HEK293 (cell line): ENCODE measurements around the gene C1QTNF2.

Source experiments
- CTCF ChIA-PET: fragments of 350-600 bp; formaldehyde crosslinking; extraction: SDS; loops from one replicate; lab custom pipeline; 2021; ENCODE audit warnings: antibody characterized with exemption; lab: Yijun Ruan, JAX
- POLR2A ChIA-PET: fragments of 300-600 bp; formaldehyde crosslinking; extraction: SDS; loops from one replicate; lab custom pipeline; 2020; ENCODE audit warnings: antibody characterized with exemption, inconsistent platforms; lab: Yijun Ruan, JAX
- H3K27ac ChIP-seq: fragments of 200-500 bp; sonication (Bioruptor generic); 2 replicates; pipeline ENCODE4 v1.5.1; 2014; ENCODE audit warnings: low read depth, low read length, control low read depth, inconsistent platforms; ENCODE audit errors: extremely low read depth
- H3K36me3 ChIP-seq, 2 experiments: fragments of 200-500 bp in 1 of 2; sonication (Bioruptor generic) in 1 of 2; 1 replicate in 1 of 2; 2 replicates in 1 of 2; pipeline ENCODE4 v1.5.1; 2014 to 2017; ENCODE audit warnings: inconsistent platforms in 2 of 2, low read length in 2 of 2; ENCODE audit not compliant: control insufficient read depth in 2 of 2, insufficient read depth in 1 of 2
- H3K4me1 ChIP-seq: fragments of 200-500 bp; sonication (Bioruptor generic); 2 replicates; pipeline ENCODE4 v1.5.1; 2014; ENCODE audit warnings: mild to moderate bottlenecking, low read length, inconsistent platforms; ENCODE audit not compliant: control insufficient read depth, insufficient read depth
- H3K4me3 ChIP-seq: 2 replicates; pipeline ENCODE4 v1.5.1; 2011; ENCODE audit warnings: low read depth, mild to moderate bottlenecking, control low read depth, low read length, moderate library complexity
- H3K9me3 ChIP-seq: fragments of 200-500 bp; sonication (Bioruptor generic); 2 replicates; pipeline ENCODE4 v1.5.1; 2014; ENCODE audit warnings: low read depth, low read length, inconsistent platforms; ENCODE audit not compliant: control insufficient read depth, insufficient read depth
- FEZF1 ChIP-seq: fragments of 450-650 bp; formaldehyde crosslinking; IDR thresholded peaks from 2 replicates; pipeline ENCODE4 v1.5.1; 2016; ENCODE audit warnings: missing biosample characterization, missing genetic modification characterization
- GFI1B ChIP-seq: fragments of 450-650 bp; formaldehyde crosslinking; IDR thresholded peaks from 2 replicates; pipeline ENCODE4 v1.5.1; 2016; ENCODE audit warnings: missing biosample characterization, missing genetic modification characterization
- GLI2 ChIP-seq: fragments of 450-650 bp; formaldehyde crosslinking; IDR thresholded peaks from 2 replicates; pipeline ENCODE4; 2017; ENCODE audit warnings: missing biosample characterization, missing genetic modification characterization, low read depth, borderline replicate concordance
- KLF10 ChIP-seq: fragments of 450-650 bp; IDR thresholded peaks from 2 replicates; pipeline ENCODE4 v1.5.1; 2018; ENCODE audit warnings: missing biosample characterization, mild to moderate bottlenecking, missing genetic modification characterization
- KLF7 ChIP-seq: fragments of 450-650 bp; formaldehyde crosslinking; IDR thresholded peaks from 2 replicates; pipeline ENCODE4 v1.5.1; 2016; ENCODE audit warnings: missing biosample characterization, missing genetic modification characterization, borderline replicate concordance
- KLF8 ChIP-seq: fragments of 450-650 bp; formaldehyde crosslinking; IDR thresholded peaks from 2 replicates; pipeline ENCODE4 v1.5.1; 2016; ENCODE audit warnings: missing biosample characterization, missing genetic modification characterization
- KLF9 ChIP-seq: fragments of 450-650 bp; formaldehyde crosslinking; IDR thresholded peaks from 2 replicates; pipeline ENCODE4 v1.5.1; 2016; ENCODE audit warnings: missing biosample characterization, missing genetic modification characterization, low read depth
- PRDM6 ChIP-seq: fragments of 450-650 bp; formaldehyde crosslinking; IDR thresholded peaks from 2 replicates; pipeline ENCODE4 v1.5.1; 2017; ENCODE audit warnings: missing biosample characterization, missing genetic modification characterization
- SCRT2 ChIP-seq: fragments of 450-650 bp; formaldehyde crosslinking; IDR thresholded peaks from 2 replicates; pipeline ENCODE4 v1.5.1; 2016; ENCODE audit warnings: missing biosample characterization, missing genetic modification characterization
- SP2 ChIP-seq: fragments of 450-650 bp; formaldehyde crosslinking; IDR thresholded peaks from 2 replicates; pipeline ENCODE4 v1.5.1; 2016; ENCODE audit warnings: missing biosample characterization, missing genetic modification characterization
- SP3 ChIP-seq: fragments of 450-650 bp; formaldehyde crosslinking; IDR thresholded peaks from 2 replicates; pipeline ENCODE4 v1.5.1; 2016; ENCODE audit warnings: missing biosample characterization, missing genetic modification characterization
- ZBTB20 ChIP-seq: fragments of 450-650 bp; formaldehyde crosslinking; IDR thresholded peaks from 2 replicates; pipeline ENCODE4 v1.5.1; 2016; ENCODE audit warnings: missing biosample characterization, missing genetic modification characterization
- ZBTB48 ChIP-seq: fragments of 450-650 bp; formaldehyde crosslinking; IDR thresholded peaks from 2 replicates; pipeline ENCODE4 v1.5.1; 2016; ENCODE audit warnings: missing biosample characterization, missing genetic modification characterization
- ZNF121 ChIP-seq: fragments of 450-650 bp; formaldehyde crosslinking; IDR thresholded peaks from 2 replicates; pipeline ENCODE4 v1.5.1; 2016; ENCODE audit warnings: missing biosample characterization, missing genetic modification characterization
- ZNF18 ChIP-seq: fragments of 450-650 bp; formaldehyde crosslinking; IDR thresholded peaks from 2 replicates; pipeline ENCODE4 v1.5.1; 2016; ENCODE audit warnings: missing biosample characterization, missing genetic modification characterization
- ZNF350 ChIP-seq: fragments of 450-650 bp; formaldehyde crosslinking; IDR thresholded peaks from 2 replicates; pipeline ENCODE4 v1.5.0; 2017; ENCODE audit warnings: missing biosample characterization, mild to moderate bottlenecking, missing genetic modification characterization
- ZNF37A ChIP-seq: fragments of 450-650 bp; IDR thresholded peaks from 2 replicates; pipeline ENCODE4 v1.5.1; 2018; ENCODE audit warnings: missing biosample characterization, missing genetic modification characterization
- ZNF404 ChIP-seq: fragments of 450-650 bp; formaldehyde crosslinking; IDR thresholded peaks from 2 replicates; pipeline ENCODE4 v1.5.1; 2017; ENCODE audit warnings: missing biosample characterization, missing genetic modification characterization
- ZNF473 ChIP-seq: fragments of 450-650 bp; formaldehyde crosslinking; IDR thresholded peaks from 2 replicates; pipeline ENCODE4 v1.5.1; 2017; ENCODE audit warnings: missing biosample characterization, missing genetic modification characterization
- ZNF660 ChIP-seq: fragments of 450-650 bp; IDR thresholded peaks from 2 replicates; pipeline ENCODE4 v1.5.1; 2018; ENCODE audit warnings: missing biosample characterization, mild to moderate bottlenecking, missing genetic modification characterization
- ZNF830 ChIP-seq: fragments of 450-650 bp; IDR thresholded peaks from 2 replicates; pipeline ENCODE4 v1.5.0; 2018; ENCODE audit warnings: missing biosample characterization, missing genetic modification characterization, low read depth, mild to moderate bottlenecking, moderate library complexity
- ZSCAN23 ChIP-seq: fragments of 450-650 bp; formaldehyde crosslinking; IDR thresholded peaks from 2 replicates; pipeline ENCODE4 v1.5.1; 2016; ENCODE audit warnings: missing biosample characterization, missing genetic modification characterization
- TF ChIP-seq, protein P1 (sequence below): fragments of 450-650 bp; formaldehyde crosslinking; IDR thresholded peaks from 2 replicates; pipeline ENCODE4 v1.5.1; 2016; ENCODE audit warnings: missing biosample characterization, missing genetic modification characterization
- TF ChIP-seq, protein P2 (sequence below): fragments of 450-650 bp; formaldehyde crosslinking; IDR thresholded peaks from 2 replicates; pipeline ENCODE4 v1.5.1; 2016; ENCODE audit warnings: missing biosample characterization, missing genetic modification characterization
- TF ChIP-seq, protein P3 (sequence below): fragments of 450-650 bp; formaldehyde crosslinking; IDR thresholded peaks from 2 replicates; pipeline ENCODE4 v1.5.1; 2016; ENCODE audit warnings: missing biosample characterization, missing genetic modification characterization

Gene C1QTNF2

GRCh38 chr5:160375701-160376100, 5.3 kb upstream of the C1QTNF2 start:
- POLR2A ChIA-PET: no interaction called here
- H3K4me1 ChIP-seq: no peaks in the 10 kb centered on the region
- TF ChIP-seq, protein P1, sequence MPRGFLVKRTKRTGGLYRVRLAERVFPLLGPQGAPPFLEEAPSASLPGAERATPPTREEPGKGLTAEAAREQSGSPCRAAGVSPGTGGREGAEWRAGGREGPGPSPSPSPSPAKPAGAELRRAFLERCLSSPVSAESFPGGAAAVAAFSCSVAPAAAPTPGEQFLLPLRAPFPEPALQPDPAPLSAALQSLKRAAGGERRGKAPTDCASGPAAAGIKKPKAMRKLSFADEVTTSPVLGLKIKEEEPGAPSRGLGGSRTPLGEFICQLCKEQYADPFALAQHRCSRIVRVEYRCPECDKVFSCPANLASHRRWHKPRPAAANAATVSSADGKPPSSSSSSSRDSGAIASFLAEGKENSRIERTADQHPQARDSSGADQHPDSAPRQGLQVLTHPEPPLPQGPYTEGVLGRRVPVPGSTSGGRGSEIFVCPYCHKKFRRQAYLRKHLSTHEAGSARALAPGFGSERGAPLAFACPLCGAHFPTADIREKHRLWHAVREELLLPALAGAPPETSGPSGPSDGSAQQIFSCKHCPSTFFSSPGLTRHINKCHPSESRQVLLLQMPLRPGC: no peak
- TF ChIP-seq GFI1B: no peak
- no peak for TF ChIP-seq SP3
- TF ChIP-seq ZBTB48 (tag by site-specific recombination): no peak
- no peak for TF ChIP-seq FEZF1 (tag by site-specific recombination)
- no peak for TF ChIP-seq ZNF660 (tag by site-specific recombination)
- TF ChIP-seq, protein P2, sequence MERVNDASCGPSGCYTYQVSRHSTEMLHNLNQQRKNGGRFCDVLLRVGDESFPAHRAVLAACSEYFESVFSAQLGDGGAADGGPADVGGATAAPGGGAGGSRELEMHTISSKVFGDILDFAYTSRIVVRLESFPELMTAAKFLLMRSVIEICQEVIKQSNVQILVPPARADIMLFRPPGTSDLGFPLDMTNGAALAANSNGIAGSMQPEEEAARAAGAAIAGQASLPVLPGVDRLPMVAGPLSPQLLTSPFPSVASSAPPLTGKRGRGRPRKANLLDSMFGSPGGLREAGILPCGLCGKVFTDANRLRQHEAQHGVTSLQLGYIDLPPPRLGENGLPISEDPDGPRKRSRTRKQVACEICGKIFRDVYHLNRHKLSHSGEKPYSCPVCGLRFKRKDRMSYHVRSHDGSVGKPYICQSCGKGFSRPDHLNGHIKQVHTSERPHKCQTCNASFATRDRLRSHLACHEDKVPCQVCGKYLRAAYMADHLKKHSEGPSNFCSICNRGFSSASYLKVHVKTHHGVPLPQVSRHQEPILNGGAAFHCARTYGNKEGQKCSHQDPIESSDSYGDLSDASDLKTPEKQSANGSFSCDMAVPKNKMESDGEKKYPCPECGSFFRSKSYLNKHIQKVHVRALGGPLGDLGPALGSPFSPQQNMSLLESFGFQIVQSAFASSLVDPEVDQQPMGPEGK (tag by site-specific recombination): no peak
- TF ChIP-seq ZNF18 (tag by site-specific recombination): no peak
- TF ChIP-seq KLF9 (tag by site-specific recombination): no peak
- TF ChIP-seq PRDM6: no peak
- TF ChIP-seq, all 188 proteins: peak for 0
- Histone ChIP-seq H3K27ac (no peak overlapping the region), H3K4me3 (no peak overlapping the region), H3K9me3 (no peaks in the 10 kb centered on the region), H3K36me3 (no peaks in the 10 kb centered on the region)
- CTCF ChIA-PET: interaction anchor here (0.9 to 1.5 kb wide), 3 partner anchors 13 to 30 kb away, joined by 3 read pairs; no protein-coding TSS in a partner anchor

DNA sequence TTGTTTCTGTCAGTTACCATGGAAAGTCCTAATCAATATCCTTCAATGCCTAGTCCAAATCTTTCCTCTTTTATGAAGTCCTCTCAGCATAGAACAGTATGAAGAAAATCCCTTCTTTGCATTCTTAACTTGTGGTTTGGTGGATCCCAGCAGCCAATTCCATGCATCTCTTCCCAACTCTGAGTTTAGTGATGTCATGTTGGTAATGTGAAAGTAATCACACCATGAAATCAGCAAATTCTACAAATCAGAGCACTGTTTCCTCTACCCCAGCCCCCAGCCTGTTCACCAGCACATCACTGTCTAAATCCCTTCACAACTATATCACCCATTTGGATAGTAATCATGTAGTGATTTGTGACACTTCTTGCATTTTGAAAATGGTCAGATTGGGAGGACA, 4.7 kb upstream of the C1QTNF2 start:
- Histone ChIP-seq H3K4me1 (no peaks in the 10 kb centered on the region), H3K9me3 (no peaks in the 10 kb centered on the region), H3K36me3 (no peaks in the 10 kb centered on the region), H3K27ac (no peak overlapping the region)
- CTCF ChIA-PET: no interaction called here
- TF ChIP-seq SP2 (tag by site-specific recombination) (no peak), GFI1B (no peak), KLF10 (tag by site-specific recombination) (no peak), ZNF121 (tag by site-specific recombination) (no peak), ZBTB20 (tag by site-specific recombination) (no peak), GLI2 (no peak), ZNF404 (no peak), ZNF37A (no peak), ZNF350 (tag by site-specific recombination) (no peak), KLF8 (tag by site-specific recombination) (no peak), ZSCAN23 (tag by site-specific recombination) (no peak), KLF7 (tag by site-specific recombination) (no peak), ZNF473 (no peak), SCRT2 (no peak), ZNF830 (tag by site-specific recombination) (no peak)
- TF ChIP-seq, protein P3, sequence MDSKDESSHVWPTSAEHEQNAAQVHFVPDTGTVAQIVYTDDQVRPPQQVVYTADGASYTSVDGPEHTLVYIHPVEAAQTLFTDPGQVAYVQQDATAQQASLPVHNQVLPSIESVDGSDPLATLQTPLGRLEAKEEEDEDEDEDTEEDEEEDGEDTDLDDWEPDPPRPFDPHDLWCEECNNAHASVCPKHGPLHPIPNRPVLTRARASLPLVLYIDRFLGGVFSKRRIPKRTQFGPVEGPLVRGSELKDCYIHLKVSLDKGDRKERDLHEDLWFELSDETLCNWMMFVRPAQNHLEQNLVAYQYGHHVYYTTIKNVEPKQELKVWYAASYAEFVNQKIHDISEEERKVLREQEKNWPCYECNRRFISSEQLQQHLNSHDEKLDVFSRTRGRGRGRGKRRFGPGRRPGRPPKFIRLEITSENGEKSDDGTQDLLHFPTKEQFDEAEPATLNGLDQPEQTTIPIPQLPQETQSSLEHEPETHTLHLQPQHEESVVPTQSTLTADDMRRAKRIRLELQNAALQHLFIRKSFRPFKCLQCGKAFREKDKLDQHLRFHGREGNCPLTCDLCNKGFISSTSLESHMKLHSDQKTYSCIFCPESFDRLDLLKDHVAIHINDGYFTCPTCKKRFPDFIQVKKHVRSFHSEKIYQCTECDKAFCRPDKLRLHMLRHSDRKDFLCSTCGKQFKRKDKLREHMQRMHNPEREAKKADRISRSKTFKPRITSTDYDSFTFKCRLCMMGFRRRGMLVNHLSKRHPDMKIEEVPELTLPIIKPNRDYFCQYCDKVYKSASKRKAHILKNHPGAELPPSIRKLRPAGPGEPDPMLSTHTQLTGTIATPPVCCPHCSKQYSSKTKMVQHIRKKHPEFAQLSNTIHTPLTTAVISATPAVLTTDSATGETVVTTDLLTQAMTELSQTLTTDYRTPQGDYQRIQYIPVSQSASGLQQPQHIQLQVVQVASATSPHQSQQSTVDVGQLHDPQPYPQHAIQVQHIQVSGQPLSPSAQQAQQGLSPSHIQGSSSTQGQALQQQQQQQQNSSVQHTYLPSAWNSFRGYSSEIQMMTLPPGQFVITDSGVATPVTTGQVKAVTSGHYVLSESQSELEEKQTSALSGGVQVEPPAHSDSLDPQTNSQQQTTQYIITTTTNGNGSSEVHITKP (tag by site-specific recombination): no peak
- TF ChIP-seq, all 188 proteins: peak for 0
- POLR2A ChIA-PET: no interaction called here
- no peak overlapping the region for H3K4me3 ChIP-seq
